RPMI7951 (cell line): Measurements from ENCODE around the gene NOTCH2NLA. TPM values are rescaled to one million over a fixed set of nuclear protein-coding genes. Genes with fewer than 3 reads are reported as not detected.
"Not testable (repeated sequence)": the region's sequence is repeated elsewhere in the genome, so short reads cannot be mapped to it uniquely, and the experiment has no call there.

Experiments used
- DNase-seq: peaks from one replicate; pipeline ENCODE4 v3.0.0-alpha.2; 2012; ENCODE audit warnings: low read depth
- total RNA-seq: library from RNA; depleted of rRNA; stranded (reverse); fragments of >200 nt; shearing (Covaris generic); gene quantifications from 2 replicates; pipeline ENCODE4 v1.2.3, GENCODE V29; 2014; rRNA removed

Gene NOTCH2NLA
- total RNA-seq, 1 experiment from 2014 or later, result 38.0 TPM

DNA sequence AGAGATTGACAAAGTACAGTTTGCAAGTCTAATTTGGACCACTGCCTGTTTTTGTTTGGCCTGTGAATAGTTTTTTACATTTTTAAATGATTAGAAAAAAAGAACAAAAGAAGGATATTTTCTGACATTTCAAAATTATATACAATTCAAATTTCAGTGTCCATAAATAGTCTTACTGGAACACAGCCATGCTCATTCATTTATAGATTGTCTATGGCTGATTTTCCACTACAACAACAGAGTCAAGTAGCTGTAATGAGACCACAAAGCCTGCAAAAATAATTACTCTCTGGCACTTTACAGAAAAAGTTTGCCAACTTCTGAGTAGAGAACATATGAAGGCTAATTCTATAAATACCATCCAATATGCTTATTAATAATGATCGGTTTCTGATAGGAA lies 61.1 kb downstream of the NOTCH2NLA start:
- DNase-seq, result not testable (repeated sequence)

DNA sequence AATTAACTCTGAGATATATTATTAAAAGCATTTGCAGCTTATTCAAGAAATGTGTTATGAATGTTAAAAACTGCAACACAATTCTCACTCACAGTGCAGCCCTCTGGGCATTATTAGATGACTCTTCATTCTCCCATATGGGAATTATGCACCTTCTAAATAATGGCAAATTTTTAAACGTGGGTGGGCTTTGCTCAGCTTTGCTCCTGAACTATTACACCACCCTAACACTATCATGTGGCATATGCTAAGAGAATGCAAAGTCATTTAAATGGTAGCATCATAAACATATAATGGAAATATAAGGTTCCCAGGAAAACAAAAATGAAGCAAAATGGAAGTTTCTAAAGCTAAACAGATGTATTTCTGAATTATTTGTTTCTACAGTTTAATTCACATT lies 61.5 kb downstream of the NOTCH2NLA start:
- DNase-seq, result not testable (repeated sequence)

DNA sequence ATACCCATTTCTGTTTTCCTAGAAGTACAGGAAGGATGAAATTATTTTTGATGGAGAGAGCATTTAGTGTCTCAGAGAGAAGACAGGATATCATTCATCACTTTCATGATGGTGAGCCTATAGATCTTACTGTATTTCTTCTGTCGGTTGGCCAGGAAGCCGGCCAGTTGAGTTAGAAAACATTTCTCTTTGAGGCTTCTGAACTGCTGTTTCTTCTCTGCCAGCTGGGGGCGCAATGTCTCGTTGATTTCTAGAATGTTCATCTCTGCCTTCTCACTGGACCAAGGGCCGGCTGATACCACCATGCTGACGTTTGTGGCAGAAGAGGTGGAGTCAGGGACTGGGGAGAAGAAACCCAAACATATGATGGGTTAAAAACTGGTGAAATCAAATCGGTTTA lies 84.4 kb downstream of the NOTCH2NLA start, which contains the start of gene NBPF10:
TSS of gene NBPF10 (minus strand) at position 340 of the 400 bp plus-strand sequence. CDS start at position 305, 35 bp downstream.
- DNase-seq, result not testable (repeated sequence)

Other genes with a start within 250 kb of the NOTCH2NLA start
- 18.0 and 21.3 TPM in 2 replicates for gene TXNIP, start 232.4 kb downstream of the NOTCH2NLA start, total RNA-seq
- 0.12 TPM in 1 of 2 replicates, not detected in the other for gene HJV, start 207.3 kb downstream of the NOTCH2NLA start, total RNA-seq
- gene NBPF10, start 84.2 kb downstream of the NOTCH2NLA start, total RNA-seq, result 0.49 and 0.84 TPM in 2 replicates